HepG2 (cell line): ENCODE data around the gene UNKL. TPM values are rescaled to one million over a fixed set of nuclear protein-coding genes. Genes with fewer than 3 reads are reported as not detected.
A peak's percentile ranks its signal among the peaks of the same experiment; 100 is the strongest.

ENCODE experiments used
- ATAC-seq: fragments of 200-7000 bp; cut with Tn5 transposase; 3 replicates; pipeline ENCODE4 v1.9.1; 2020; ENCODE audit warnings: mild to moderate bottlenecking, moderate library complexity
- BruUV-seq: library from RNA; stranded (reverse); fragments of 400-500 nt; replicated peaks from 2 replicates; lab custom pipeline; 2021; lab: Mats Ljungman, UMichigan
- CTCF ChIA-PET: fragments of 300-600 bp; formaldehyde crosslinking; extraction: SDS; loops from one replicate; lab custom pipeline; 2021; ENCODE audit warnings: low total read pairs, inconsistent platforms, low intra/inter-chr PET ratio; lab: Yijun Ruan, JAX
- POLR2A ChIA-PET: fragments of 350-600 bp; sonication (Branson Sonifier 250); formaldehyde crosslinking; loops from one replicate; lab custom pipeline; 2020; ENCODE audit warnings: antibody characterized with exemption, inconsistent platforms; lab: Yijun Ruan, JAX
- DNase-seq: peaks from one replicate; pipeline ENCODE4 v3.0.0-alpha.2; 2015; ENCODE audit warnings: low spot score
- FAIRE-seq: peaks from 3 replicates; lab custom pipeline; 2011; peaks lifted over from hg19 to GRCh38; lab: Jason Lieb, UNC
- H2AFZ ChIP-seq: one replicate; pipeline ENCODE4 v1.6.1; 2011; ENCODE audit warnings: low read length, inconsistent platforms
- H3K27ac ChIP-seq: fragments of 300-600 bp; 3 replicates; pipeline ENCODE4 v1.8.0; 2011; ENCODE audit warnings: mixed run types, mild to moderate bottlenecking, mixed read lengths, low read length, inconsistent platforms; ENCODE audit not compliant: insufficient read depth; ENCODE audit errors: extremely low read length
- H3K27me3 ChIP-seq, 2 experiments: fragments of 200-600 bp in 1 of 2; 2 replicates in 1 of 2; 3 replicates in 1 of 2; pipeline versions ENCODE4 v1.6.0 to v1.8.0; 2011; ENCODE audit warnings: low read length in 2 of 2, mild to moderate bottlenecking in 2 of 2, moderate library complexity in 2 of 2, inconsistent platforms in 1 of 2; ENCODE audit not compliant: insufficient read depth in 2 of 2, control insufficient read depth in 1 of 2
- H3K36me3 ChIP-seq, 2 experiments: fragments of 200-600 bp in 1 of 2; replicated peaks in 1 of 2; 2 replicates in 1 of 2; 3 replicates in 1 of 2; pipeline versions ENCODE4 v1.5.1 to v1.8.0; 2011; ENCODE audit warnings: low read length in 2 of 2, inconsistent platforms in 1 of 2; ENCODE audit not compliant: insufficient read depth in 2 of 2, control insufficient read depth in 1 of 2
- H3K4me1 ChIP-seq: 2 replicates; pipeline ENCODE4 v1.5.1; 2012; ENCODE audit warnings: low read length, inconsistent platforms; ENCODE audit not compliant: insufficient read depth
- H3K4me2 ChIP-seq: 2 replicates; pipeline ENCODE4 v1.6.0; 2011; ENCODE audit warnings: low read depth, low read length, inconsistent platforms
- H3K4me3 ChIP-seq, 3 experiments: fragments of 200-600 bp in 1 of 3; sonication (generic), shearing (Covaris generic) in 1 of 3; replicated peaks in 1 of 3; 2 replicates each; pipeline ENCODE4 v1.5.1; 2011 to 2016; ENCODE audit warnings: low read length in 3 of 3, inconsistent platforms in 2 of 3, low read depth in 2 of 3, mild to moderate bottlenecking in 2 of 3, control low read depth in 1 of 3, mixed read lengths in 1 of 3; ENCODE audit not compliant: insufficient read depth in 1 of 3
- H3K79me2 ChIP-seq: one replicate; pipeline ENCODE4 v1.6.1; 2011; ENCODE audit warnings: low read length, inconsistent platforms; ENCODE audit not compliant: insufficient read depth
- H3K9ac ChIP-seq: 2 replicates; pipeline ENCODE4 v1.6.0; 2011; ENCODE audit warnings: mild to moderate bottlenecking, low read depth, low read length, inconsistent platforms; ENCODE audit not compliant: insufficient read depth
- H3K9me3 ChIP-seq: 2 replicates; pipeline ENCODE4 v1.5.1; 2012; ENCODE audit warnings: mild to moderate bottlenecking, low read length
- H4K20me1 ChIP-seq: 2 replicates; pipeline ENCODE4 v1.6.0; 2011; ENCODE audit warnings: inconsistent platforms, mild to moderate bottlenecking, low read length, moderate library complexity; ENCODE audit not compliant: insufficient read depth
- ARID5B ChIP-seq: IDR thresholded peaks from 2 replicates; pipeline ENCODE4 v1.4.0; 2020; ENCODE audit warnings: mild to moderate bottlenecking, missing genetic modification reagents
- CC2D1A ChIP-seq: sonication (generic); formaldehyde crosslinking; IDR thresholded peaks from 2 replicates; pipeline ENCODE4 v1.8.1; 2023; ENCODE audit warnings: mild to moderate bottlenecking, missing genetic modification reagents
- HIC2 ChIP-seq: sonication (generic); formaldehyde crosslinking; IDR thresholded peaks from 2 replicates; pipeline ENCODE4 v1.9.0; 2022; ENCODE audit warnings: low read depth, missing genetic modification reagents
- ISL2 ChIP-seq: sonication (generic); formaldehyde crosslinking; IDR thresholded peaks from 2 replicates; pipeline ENCODE4 v1.5.0; 2020; ENCODE audit warnings: missing genetic modification reagents
- JUNB ChIP-seq: sonication (generic); formaldehyde crosslinking; IDR thresholded peaks from 2 replicates; pipeline ENCODE4 v1.8.0; 2022; ENCODE audit warnings: missing genetic modification reagents, mild to moderate bottlenecking, borderline replicate concordance
- LBX2 ChIP-seq: sonication (generic); formaldehyde crosslinking; IDR thresholded peaks from 2 replicates; pipeline ENCODE4 v1.5.0; 2020; ENCODE audit warnings: missing genetic modification reagents, mild to moderate bottlenecking, borderline replicate concordance
- LCORL ChIP-seq, 2 experiments: fragments of 450-650 bp in 1 of 2; sonication (generic) in 1 of 2; formaldehyde crosslinking in 1 of 2; IDR thresholded peaks; 2 replicates each; pipeline versions ENCODE4 v1.5.0 to v1.6.1; 2017 to 2020; ENCODE audit warnings: antibody characterized with exemption in 1 of 2, missing genetic modification reagents in 1 of 2
- ZBTB39 ChIP-seq: sonication (generic); formaldehyde crosslinking; IDR thresholded peaks from 2 replicates; pipeline ENCODE4 v1.5.0; 2020; ENCODE audit warnings: missing genetic modification reagents
- ZKSCAN8 ChIP-seq: IDR thresholded peaks from 2 replicates; pipeline ENCODE4 v1.6.1; 2016; ENCODE audit warnings: borderline replicate concordance, missing genetic modification reagents, missing compliant biosample characterization
- ZNF121 ChIP-seq: sonication (generic); formaldehyde crosslinking; IDR thresholded peaks from 2 replicates; pipeline ENCODE4 v1.5.0; 2020; ENCODE audit warnings: mild to moderate bottlenecking, missing genetic modification reagents
- ZNF362 ChIP-seq: sonication (generic); formaldehyde crosslinking; IDR thresholded peaks from 2 replicates; pipeline ENCODE4 v1.4.0; 2020; ENCODE audit warnings: missing genetic modification reagents, mild to moderate bottlenecking, borderline replicate concordance
- ZNF607 ChIP-seq: sonication (generic); formaldehyde crosslinking; IDR thresholded peaks from 2 replicates; pipeline ENCODE4 v1.5.1; 2020; ENCODE audit warnings: missing genetic modification reagents, mild to moderate bottlenecking, borderline replicate concordance
- WGBS: methylation state at CpG from one replicate; pipeline ENCODE4 v1.1.6; 2017; ENCODE audit warnings: low lambda C conversion rate; 5-methylcytosine and 5-hydroxymethylcytosine counted together
- in situ Hi-C: cut with HindIII; loops from 2 replicates; pipeline ENCODE4 v1.10.0; 2017; ENCODE audit warnings: low pct_unique_long_range_greater_than_20kb; ENCODE audit not compliant: extremely low pct_ligation_motif_present
- intact Hi-C: fragments of 100-400 bp; cut with micrococcal nuclease; formaldehyde crosslinking; loops from one replicate; pipeline ENCODE4 v1.10.0; 2022; ENCODE audit not compliant: unreplicated experiment
- polyA plus RNA-seq, 8 experiments: library from polyadenylated mRNA; depleted of rRNA in 3 of 8; stranded (reverse) in 7 of 8; unstranded in 1 of 8; fragments of >200 nt; fragmentation: Illumina TruSeq in 4 of 8; extraction: Trizol in 4 of 8; gene quantifications; 2 replicates each; pipeline versions ENCODE4 v1.2.1 to v1.2.3, GENCODE V29; 2011 to 2016; ENCODE audit warnings: low read depth in 4 of 8, missing spikeins in 1 of 8, mixed read lengths in 1 of 8; ENCODE audit not compliant: insufficient read depth in 1 of 8
- total RNA-seq, 5 experiments: library from RNA; depleted of rRNA; stranded (reverse); fragments of >200 nt; fragmentation: Illumina TruSeq; extraction: Trizol; gene quantifications; 2 replicates each; pipeline ENCODE4 v1.2.3, GENCODE V29; 2016; ENCODE audit warnings: low read depth in 1 of 5

Gene UNKL
- total and polyA plus RNA-seq, 2 of the 13 experiments (the other 11 are each of a cell fraction or from before 2014, with no cell fraction given), result 10.4 to 17.6 TPM

GRCh38 chr16:1435921-1436697 is 21.6 kb upstream of the UNKL start:
- peak overlapping the region; percentile 63 for H3K27ac ChIP-seq
- no peaks in the 10 kb centered on the region for H4K20me1 ChIP-seq
- in situ Hi-C loops, result no loop called here
- ChIA-PET POLR2A (interaction anchor here (0.6 to 2.2 kb wide), 2 partner anchors 15 to 21 kb away, joined by 3 to 14 read pairs; partner anchors contain the start of genes UNKL and UQCC4), CTCF (interaction anchor here (1.4 kb wide), 1 partner anchor 73 kb away, joined by 6 read pairs; no protein-coding TSS in a partner anchor)
- ATAC-seq (peak; percentile 75), DNase-seq (peak; percentile 51), FAIRE-seq (peak; percentile 75)
- no TSS peak for BruUV-seq
- no peak overlapping the region for H2AFZ ChIP-seq
- no peaks in the 10 kb centered on the region for H3K79me2 ChIP-seq
- peak overlapping the region; percentile 63 to 78 (median 69) for H3K4me3 ChIP-seq
- intact Hi-C loops, result no loop called here
- peaks cover 8 to 37% of the 10 kb centered on the region in 2 experiments; a peak in 4 of 5 replicates for H3K27me3 ChIP-seq
- no peaks in the 10 kb centered on the region for H3K36me3 ChIP-seq
- peaks cover 65% of the 10 kb centered on the region for H3K4me1 ChIP-seq
- peak overlapping the region; percentile 84 for H3K4me2 ChIP-seq
- 5% methylated on average over 7 of the region's 32 CpGs for WGBS
- H3K9me3 ChIP-seq, result no peaks in the 10 kb centered on the region
- peak overlapping the region; percentile 79 for H3K9ac ChIP-seq
- TF ChIP-seq LBX2 (CRISPR knock-in tag) (0 out of 2 replicates have a peak, but pooled peaks have one; percentile 21), HIC2 (CRISPR knock-in tag) (peak; percentile 41; the same call in 1 of the 2 replicates), ARID5B (0 out of 2 replicates have a peak, but pooled peaks have one; percentile 5), ZNF121 (CRISPR knock-in tag) (no peak), ISL2 (CRISPR knock-in tag) (no peak), CC2D1A (no peak), JUNB (CRISPR knock-in tag) (no peak), ZKSCAN8 (CRISPR knock-in tag) (no peak), ZNF607 (peak; percentile 63; the same call in 1 of the 2 replicates), ZBTB39 (no peak), ZNF362 (CRISPR knock-in tag) (no peak), LCORL (IDR thresholded peaks at IDR 0.05) (no peak), LCORL (CRISPR knock-in tag; IDR thresholded peaks at IDR 0.05) (peak; percentile 68)
